AG10803 (cell line): Measurements from ENCODE around the gene ARID1B.

Experiments used
- DNase-seq: peaks from one replicate; pipeline ENCODE4 v3.0.0; 2010; ENCODE audit warnings: low read depth
- H3K4me3 ChIP-seq: 2 replicates; pipeline ENCODE4 v1.5.1; 2011; ENCODE audit warnings: mild to moderate bottlenecking, low read length, control low read depth
- TF ChIP-seq, protein P1 (sequence below): conservative IDR thresholded peaks from 2 replicates; pipeline ENCODE4 v1.5.1; 2011; ENCODE audit warnings: mild to moderate bottlenecking, low read length, control low read depth, inconsistent platforms

Gene ARID1B

DNA sequence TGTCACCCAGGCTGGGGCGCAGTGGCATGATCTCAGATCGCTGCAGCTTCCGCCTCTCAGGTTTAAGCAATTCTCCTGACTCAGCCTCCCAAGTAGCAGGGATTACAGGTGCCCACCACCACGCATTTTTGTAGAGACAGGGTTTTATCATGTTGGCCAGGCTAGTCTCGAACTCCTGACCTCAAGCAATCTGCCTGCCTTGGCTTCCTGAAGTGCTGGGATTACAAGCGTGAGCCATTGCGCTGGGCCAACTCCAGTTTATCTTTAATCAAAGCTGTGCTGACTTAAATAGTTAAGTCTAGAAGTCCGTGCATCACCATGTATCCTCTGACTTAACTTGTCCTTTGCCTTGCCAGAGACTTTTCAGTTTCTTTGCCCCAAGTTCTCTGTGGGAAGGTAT, 321.8 kb downstream of the ARID1B start:
- TF ChIP-seq, protein P1, sequence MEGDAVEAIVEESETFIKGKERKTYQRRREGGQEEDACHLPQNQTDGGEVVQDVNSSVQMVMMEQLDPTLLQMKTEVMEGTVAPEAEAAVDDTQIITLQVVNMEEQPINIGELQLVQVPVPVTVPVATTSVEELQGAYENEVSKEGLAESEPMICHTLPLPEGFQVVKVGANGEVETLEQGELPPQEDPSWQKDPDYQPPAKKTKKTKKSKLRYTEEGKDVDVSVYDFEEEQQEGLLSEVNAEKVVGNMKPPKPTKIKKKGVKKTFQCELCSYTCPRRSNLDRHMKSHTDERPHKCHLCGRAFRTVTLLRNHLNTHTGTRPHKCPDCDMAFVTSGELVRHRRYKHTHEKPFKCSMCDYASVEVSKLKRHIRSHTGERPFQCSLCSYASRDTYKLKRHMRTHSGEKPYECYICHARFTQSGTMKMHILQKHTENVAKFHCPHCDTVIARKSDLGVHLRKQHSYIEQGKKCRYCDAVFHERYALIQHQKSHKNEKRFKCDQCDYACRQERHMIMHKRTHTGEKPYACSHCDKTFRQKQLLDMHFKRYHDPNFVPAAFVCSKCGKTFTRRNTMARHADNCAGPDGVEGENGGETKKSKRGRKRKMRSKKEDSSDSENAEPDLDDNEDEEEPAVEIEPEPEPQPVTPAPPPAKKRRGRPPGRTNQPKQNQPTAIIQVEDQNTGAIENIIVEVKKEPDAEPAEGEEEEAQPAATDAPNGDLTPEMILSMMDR, result no peak
- no peak for DNase-seq
- no peak overlapping the region for H3K4me3 ChIP-seq

DNA sequence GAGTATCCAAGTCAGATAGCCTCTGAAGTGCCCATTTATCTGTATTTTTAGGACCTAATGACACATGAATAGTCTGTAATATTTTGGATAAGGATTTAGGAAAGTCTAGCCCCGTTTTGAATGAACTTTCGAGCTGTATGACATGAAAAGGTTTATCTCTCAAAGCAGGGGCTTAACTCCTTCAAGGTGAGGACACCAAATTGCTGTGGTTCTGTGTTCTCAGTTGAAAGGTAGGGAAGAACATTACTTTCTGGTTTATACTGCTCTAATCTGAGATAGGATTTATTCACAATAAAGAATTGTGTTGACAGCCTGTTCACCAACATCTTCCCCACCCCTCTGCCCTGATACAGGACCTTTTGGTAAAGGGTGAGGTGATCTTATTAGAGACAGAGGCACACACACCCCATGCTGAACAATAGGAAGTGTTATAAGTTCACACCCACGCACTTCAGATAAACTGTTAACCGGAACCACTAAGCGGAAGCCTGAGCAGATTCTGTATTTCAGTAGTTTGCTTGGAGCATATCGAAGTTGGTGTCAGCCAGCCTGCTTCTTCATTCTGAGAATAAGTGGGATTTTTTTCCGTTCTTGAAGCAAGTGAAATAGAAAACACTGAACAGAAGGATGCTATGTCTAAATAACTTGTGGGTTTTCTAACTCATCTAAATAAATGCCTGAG, 322.9 kb downstream of the ARID1B start:
- no peak for DNase-seq
- TF ChIP-seq, protein P1, result no peak
- H3K4me3 ChIP-seq, result no peak overlapping the region

DNA sequence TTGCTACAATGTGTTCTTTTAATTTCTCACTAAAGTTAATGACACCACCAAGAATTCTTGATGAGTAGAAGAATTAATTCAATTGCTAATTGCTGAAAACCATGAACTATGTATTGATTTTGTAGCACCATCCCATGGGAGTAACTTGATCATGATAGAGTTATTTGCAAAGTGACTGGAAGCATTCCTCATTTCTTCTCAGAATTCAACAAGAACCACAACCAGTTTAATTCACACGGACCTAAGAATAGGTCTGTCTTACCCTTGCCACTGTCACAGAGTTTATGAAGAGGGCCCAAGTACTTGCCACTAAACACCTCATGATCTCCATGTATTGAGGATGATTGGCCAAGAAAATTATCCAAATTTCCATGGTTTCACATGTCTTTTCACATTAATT, 324.0 kb downstream of the ARID1B start:
- no peak overlapping the region for H3K4me3 ChIP-seq
- no peak for DNase-seq
- TF ChIP-seq, protein P1, result no peak

DNA sequence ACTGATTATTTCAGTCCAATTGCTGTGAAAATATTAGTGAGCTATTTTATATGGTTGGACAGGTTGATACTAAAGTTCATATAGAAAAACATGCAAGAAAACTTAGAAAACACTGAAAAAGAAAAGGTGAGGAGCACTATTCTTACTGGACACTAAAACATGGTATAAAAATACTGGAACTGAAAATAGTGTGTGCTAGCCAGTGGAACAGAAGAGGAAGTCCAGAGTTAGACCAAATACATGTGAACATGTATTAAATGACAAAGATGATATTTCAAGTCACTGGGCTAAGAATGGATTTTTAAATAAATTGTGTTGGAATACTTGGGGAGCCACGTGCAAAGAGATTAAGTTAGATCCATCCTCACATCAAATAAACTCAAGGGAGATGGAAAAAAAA, 327.6 kb downstream of the ARID1B start:
- no peak for DNase-seq
- H3K4me3 ChIP-seq, result no peak overlapping the region
- TF ChIP-seq, protein P1, result no peak

DNA sequence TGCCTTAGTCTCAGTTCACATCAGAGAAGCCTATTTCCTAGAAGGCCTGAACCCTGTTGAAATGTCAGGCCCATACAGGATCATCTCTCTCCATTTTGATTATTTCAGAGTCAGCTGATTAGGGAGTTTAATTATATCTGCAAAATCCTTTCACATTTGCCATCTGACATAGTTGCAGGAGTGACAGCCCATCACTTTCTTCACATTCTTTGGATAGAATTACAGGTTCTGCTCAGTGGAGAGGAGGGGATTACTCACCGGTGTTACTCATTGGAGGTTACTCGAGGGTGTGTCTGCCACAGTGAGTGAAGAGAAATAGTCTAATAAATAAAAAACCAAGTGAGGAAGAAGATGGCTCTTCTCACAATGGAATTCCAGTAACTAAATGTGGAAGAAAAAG, 329.3 kb downstream of the ARID1B start:
- TF ChIP-seq, protein P1, result no peak
- H3K4me3 ChIP-seq, result no peak overlapping the region
- DNase-seq, result peak; percentile 22

DNA sequence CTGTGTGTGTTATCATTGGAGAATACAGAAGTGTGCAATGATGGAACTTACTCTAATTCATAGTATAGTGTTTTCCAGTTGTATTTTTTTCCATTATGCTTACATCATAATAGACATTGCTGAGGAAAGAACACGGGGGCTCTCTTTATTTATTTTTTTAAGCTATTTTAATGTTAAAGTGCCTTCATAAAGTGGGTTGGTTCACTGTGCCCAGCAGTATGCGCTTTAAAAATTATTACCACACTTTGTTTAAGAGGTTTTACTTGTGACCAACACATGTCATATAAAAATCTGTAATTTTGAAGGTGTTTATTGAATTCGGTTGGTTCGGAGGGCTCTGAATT, 330.4 kb downstream of the ARID1B start:
- H3K4me3 ChIP-seq, result no peak overlapping the region
- TF ChIP-seq, protein P1, result no peak
- no peak for DNase-seq

DNA sequence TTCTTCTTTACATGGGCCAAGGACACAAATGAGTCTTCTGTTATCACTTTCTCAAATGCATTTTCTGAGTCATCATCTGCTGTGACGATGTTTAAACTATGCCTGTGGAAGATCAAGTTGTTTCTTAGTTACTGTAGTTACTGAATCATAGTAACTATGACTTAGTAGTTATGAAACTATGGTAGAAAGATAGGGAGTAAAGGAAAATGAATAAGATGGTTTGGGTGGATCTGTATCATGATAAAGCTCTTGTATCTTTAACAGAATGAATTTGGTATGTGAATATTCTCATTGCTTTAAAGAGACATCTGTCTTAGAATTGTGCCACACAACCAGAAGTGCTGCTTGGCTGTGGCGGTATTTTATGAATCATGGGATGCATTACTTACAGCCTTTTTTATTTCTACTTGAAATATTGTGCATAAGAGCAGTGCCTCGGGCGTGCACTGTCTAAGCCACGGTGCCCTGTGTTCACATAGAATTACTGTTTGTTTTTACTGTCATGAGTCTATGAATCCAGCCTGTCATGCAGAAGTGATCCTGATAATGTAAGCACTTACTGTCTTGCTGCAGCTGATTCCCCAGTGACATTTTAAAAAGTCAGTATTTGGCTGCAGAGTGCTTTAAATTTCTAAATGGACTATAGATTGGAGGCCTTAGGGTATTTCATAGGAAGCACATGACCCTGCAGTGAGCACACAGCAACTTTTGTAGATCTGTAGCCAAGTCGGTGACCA, 330.9 kb downstream of the ARID1B start:
- TF ChIP-seq, protein P1, result no peak
- no peak overlapping the region for H3K4me3 ChIP-seq

More for the DNA sequence above, 330.9 kb downstream of the ARID1B start:
- DNase-seq, result peak; percentile 88
